NCI-H2196 (cell line): ENCODE data around the gene BNIP2.
"Not testable (repeated sequence)": the region's sequence is repeated elsewhere in the genome, so short reads cannot be mapped to it uniquely, and the experiment has no call there.

ENCODE experiments used
- DNase-seq: peaks from one replicate; lab custom pipeline; 2025; ENCODE audit not compliant: unreplicated experiment; lab: John Stamatoyannopoulos, UW

The BNIP2 gene

GRCh38 chr15:59688423-59688781, 718 bp downstream of the BNIP2 start:
- no peak for DNase-seq

DNA sequence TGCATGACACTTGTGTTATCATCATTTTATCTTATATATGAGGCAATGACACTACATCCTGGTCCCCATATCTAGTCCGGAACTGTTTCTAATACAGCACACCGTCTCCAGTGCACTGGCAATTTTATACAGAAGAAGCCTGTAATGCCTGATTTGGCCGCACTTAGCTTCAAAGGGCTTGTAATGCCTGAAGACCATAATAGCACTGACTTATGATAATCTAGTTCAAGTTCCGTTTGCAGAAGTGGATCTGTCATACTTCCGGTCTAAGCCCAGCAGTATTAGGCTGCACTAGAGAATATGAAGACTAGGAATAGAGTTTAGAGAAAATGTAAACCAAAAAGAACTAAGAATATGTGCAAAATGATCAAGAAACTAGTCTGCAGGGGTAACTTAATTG, 1.3 kb downstream of the BNIP2 start:
- no peak for DNase-seq

- no peak for DNase-seq
Observed at GRCh38 chr15:59686389-59686788, 2.7 kb downstream of the BNIP2 start.

GRCh38 chr15:59685737-59686297, 3.3 kb downstream of the BNIP2 start:
- DNase-seq, result no peak

- no peak for DNase-seq
Observed at GRCh38 chr15:59680870-59681269, 8.2 kb downstream of the BNIP2 start.

- DNase-seq, result no peak
Observed at GRCh38 chr15:59680346-59680745, 8.8 kb downstream of the BNIP2 start.

DNA sequence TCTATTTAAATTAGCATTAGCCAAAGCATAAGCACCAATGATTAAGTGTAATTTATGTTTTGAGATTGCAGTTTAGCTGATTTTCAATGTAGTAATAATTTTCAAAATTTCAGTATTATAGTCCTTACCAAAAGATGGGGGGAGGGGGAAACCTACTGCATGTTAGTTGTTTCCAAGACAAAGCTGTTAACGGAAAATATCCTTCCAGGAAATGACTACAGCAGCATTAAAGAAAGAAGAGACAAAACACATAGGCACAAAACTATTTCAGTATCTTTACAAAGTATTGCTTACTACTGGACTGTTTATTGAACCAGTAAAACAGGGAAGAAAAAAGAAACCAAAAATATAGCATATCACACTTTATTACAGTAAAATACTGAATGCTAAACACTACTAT, 10.5 kb downstream of the BNIP2 start:
- DNase-seq, result no peak

GRCh38 chr15:59678172-59678571, 10.9 kb downstream of the BNIP2 start:
- DNase-seq, result no peak

DNA sequence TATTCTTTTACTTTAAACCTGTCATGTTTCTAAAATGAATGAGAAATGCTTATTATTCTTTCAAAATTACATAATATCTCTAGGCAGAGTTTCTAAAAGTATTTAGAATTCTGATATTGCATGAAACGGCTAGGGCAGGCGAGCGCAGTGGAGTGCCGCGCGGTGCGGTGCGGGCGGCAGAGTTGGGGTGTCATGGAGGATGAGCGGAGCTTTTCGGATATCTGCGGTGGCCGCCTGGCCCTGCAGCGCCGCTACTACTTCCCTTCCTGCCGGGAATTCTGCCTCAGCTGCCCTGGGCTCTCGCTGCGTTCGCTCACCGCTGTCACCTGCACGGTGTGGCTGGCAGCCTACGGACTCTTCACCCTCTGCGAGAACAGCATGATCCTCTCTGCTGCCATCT, 12.6 kb downstream of the BNIP2 start:
- DNase-seq, result no peak

GRCh38 chr15:59674361-59674877, 14.7 kb downstream of the BNIP2 start:
- DNase-seq, result no peak

DNA sequence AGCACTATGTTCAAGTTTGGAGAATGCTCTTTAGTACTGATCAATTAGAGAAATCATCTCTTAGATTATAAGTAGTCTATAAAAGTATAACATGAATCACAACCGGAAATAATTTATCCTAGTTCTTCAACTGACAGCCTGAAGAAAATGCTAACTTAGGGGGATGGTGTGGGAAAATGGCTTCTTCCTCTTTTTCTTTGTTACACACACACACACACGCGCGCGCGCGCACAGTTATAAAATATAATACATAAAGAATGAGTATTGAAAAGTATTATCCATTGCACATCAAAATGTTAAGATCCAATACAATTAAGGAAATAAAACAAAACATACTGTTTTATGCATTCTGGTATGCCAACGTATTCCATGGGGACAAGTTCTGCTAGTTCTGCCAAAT, 20.6 kb downstream of the BNIP2 start:
- no peak for DNase-seq

- no peak for DNase-seq
Observed at GRCh38 chr15:59662260-59662659, 26.9 kb downstream of the BNIP2 start.

DNA sequence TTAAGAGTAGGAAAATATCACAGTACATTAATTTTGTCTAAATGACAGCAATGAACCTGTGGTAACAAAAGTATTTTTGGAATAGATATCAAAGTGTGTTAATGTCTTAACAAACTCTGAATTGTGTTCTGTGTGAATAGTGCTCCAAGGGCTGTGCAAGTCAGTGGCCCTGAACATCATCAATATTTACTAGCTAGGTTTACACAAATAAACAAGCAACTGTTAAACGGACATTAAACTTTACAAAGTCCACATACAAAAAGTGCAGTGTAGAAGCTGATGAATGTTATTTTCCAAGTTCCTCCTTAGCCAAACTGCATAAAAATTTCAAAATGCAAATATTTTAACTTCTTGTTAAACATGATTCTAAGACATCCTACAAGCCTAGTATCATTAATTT, 29.8 kb downstream of the BNIP2 start:
- DNase-seq, result no peak

DNA sequence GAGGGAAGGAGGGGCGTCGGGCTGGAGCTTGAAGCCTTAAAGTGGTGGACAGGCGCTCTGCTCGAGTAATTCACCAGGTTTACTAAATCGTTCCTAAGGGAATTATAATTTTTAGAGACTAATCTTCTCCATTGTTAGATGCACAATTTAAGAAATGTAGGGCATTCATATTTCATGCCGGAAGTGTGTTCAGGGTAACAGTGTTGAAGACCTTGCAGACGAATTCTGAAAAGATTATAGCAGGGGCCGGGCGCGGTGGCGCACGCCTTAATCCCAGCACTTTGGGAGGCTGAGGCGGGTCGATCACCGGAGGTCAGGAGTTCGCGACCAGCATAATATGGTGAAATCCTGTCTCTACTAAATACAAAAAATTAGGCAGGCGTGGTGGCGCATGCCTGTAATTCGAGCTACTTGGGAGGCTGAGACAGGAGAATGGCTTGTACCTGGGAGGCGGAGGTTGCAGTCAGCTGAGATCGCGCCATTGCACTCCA, 31.4 kb downstream of the BNIP2 start:
- DNase-seq, result no peak

GRCh38 chr15:59656897-59657634, 32.1 kb downstream of the BNIP2 start, which contains the start of gene GTF2A2:
TSS of gene GTF2A2 (minus strand) at chr15:59657515. CDS start at chr15:59652277, 5,238 bp downstream.
- peak; percentile 86 for DNase-seq

DNA sequence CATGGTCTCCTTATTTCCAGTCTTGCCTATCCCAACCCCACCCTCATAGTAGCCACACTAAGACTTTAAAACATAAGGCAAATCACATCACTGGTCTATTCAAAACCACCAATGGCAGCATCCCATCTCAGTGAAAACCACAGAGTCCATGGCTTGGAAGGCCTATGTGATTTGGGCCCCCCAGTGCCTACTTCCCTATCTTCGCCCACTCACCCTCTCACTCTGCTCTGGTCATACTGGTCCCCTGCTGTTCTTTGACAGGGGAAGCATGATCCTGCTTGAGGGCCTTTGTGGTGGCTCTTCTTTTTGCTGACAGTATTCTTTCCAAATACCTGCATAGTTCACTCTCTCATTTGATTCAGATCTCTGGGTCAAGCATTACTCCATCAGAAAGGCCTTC, 35.1 kb downstream of the BNIP2 start:
- DNase-seq, result no peak

GRCh38 chr15:59649603-59650002, 39.5 kb downstream of the BNIP2 start:
- DNase-seq, result no peak

- DNase-seq, result no peak
Observed at GRCh38 chr15:59647085-59647484, 42.0 kb downstream of the BNIP2 start.

DNA sequence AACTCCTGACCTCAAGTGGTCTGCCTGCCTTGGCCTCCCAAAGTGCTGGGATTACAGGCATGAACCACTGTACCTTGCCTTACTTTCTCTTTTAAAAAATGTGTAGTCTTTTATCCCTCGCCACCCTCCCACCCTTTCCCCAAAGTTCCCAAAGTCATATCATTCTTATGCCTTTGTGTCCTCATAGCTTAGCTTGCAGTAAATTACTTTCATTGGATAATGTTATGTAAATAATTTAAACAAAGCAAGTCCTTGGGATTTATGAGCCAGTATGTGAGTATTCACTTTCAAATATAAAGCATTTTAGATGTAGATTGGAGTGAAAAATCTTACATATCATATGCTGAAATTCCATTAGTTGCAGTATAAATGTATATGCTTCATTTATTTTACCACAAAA, 42.8 kb downstream of the BNIP2 start:
- DNase-seq, result no peak

DNA sequence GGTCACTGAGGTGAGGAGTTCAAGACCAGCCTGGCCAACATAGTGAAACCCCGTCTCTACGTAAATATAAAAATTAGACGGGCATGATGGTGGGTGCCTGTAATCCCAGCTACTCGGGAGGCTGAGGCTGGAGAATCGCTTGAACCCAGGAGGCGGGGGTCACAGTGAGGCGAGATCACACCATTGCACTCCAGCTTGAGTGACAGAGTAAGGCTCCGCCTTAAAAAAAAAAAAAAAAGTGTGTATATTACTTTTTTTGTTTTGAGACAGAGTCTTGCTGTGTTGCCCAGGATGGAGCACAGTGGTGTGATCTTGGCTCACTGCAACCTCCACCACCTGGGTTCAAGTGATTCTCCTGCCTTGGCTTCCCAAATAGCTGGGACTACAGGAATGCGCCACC, 43.3 kb downstream of the BNIP2 start:
- DNase-seq, result not testable (repeated sequence)

GRCh38 chr15:59644756-59645155, 44.4 kb downstream of the BNIP2 start:
- no peak for DNase-seq

DNA sequence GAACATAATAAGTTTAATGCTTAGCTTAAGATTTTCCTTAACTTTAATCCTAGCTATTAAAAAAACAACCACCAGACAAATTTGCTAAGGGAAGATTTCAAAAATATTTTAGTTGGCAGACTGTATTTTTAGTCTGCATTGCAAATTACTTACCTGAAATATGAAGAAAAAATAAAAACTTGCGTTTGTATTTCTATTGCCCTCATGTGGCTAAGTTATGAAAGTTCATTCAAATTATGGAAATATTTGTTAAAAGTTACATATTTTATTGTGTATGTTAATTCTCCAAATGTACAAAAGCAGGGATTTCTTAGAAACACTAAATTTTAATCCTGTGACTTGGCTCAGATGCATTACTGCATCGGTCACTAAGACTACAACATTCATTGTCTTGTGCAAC, 46.8 kb downstream of the BNIP2 start:
- DNase-seq, result no peak

DNA sequence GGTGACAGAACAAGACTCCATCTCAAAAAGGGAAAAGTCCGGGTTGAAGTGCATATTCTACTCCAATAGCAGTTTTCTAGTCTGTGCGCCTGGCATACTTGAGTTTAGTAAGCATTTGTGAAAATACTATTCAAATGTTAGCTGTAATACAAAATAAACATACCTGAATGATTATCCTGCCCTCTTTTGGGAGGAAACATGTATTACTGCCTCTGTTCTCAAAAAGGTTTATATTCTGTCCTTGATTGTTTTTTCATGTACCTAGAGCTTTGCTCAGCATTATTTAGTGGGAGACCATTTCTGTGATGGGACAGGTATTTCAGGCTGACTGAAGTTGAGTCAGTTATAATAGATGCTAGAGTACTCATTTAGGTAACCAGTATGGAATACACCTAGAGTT, 51.6 kb downstream of the BNIP2 start:
- DNase-seq, result not testable (repeated sequence)
